Activated B cell treated with CpG ODN at 0.5 μM for 24 hours (primary cell): ENCODE data around the gene CMTR2. TPM values are rescaled to one million over a fixed set of nuclear protein-coding genes. Genes with fewer than 3 reads are reported as not detected.

ENCODE experiments used
- ATAC-seq: fragments of 200-7000 bp; cut with Tn5 transposase; one replicate; pipeline ENCODE4 v1.10.0; 2021; ENCODE audit warnings: low read depth, mild to moderate bottlenecking, moderate library complexity
- CTCF ChIA-PET: fragments of 350-600 bp; sonication (Branson Sonifier 250); formaldehyde crosslinking; loops from one replicate; lab custom pipeline; 2021; ENCODE audit warnings: antibody characterized with exemption; lab: Charles Lee
- POLR2A ChIA-PET: fragments of 350-600 bp; sonication (Branson Sonifier 250); formaldehyde crosslinking; loops from one replicate; lab custom pipeline; 2021; ENCODE audit warnings: antibody characterized with exemption; lab: Charles Lee
- DNase-seq: peaks from one replicate; pipeline ENCODE4 v3.0.0; 2022
- H3K27ac Mint-ChIP-seq: one replicate; pipeline ENCODE4 v1.8.0; 2020; ENCODE audit warnings: mixed read lengths
- H3K27me3 Mint-ChIP-seq: one replicate; pipeline ENCODE4 v1.8.0; 2021; ENCODE audit warnings: mixed read lengths
- H3K36me3 Mint-ChIP-seq: one replicate; pipeline ENCODE4 v1.8.0; 2021; ENCODE audit warnings: low read depth, mixed read lengths
- H3K4me1 Mint-ChIP-seq: one replicate; pipeline ENCODE4 v1.8.0; 2021; ENCODE audit warnings: mixed read lengths
- H3K4me3 Mint-ChIP-seq: one replicate; pipeline ENCODE4 v1.8.0; 2020; ENCODE audit warnings: mild to moderate bottlenecking, mixed read lengths
- H3K9me3 Mint-ChIP-seq: one replicate; pipeline ENCODE4 v1.8.0; 2020; ENCODE audit warnings: mixed read lengths
- intact Hi-C: fragments of 100-400 bp; cut with micrococcal nuclease; formaldehyde crosslinking; loops from one replicate; pipeline ENCODE4 v1.15.1; 2024
- total RNA-seq: library from RNA; stranded (reverse); gene quantifications from 2 replicates; pipeline ENCODE4 v1.2.3, GENCODE V29; 2022
- TF ChIP-seq, protein P1 (sequence below): fragments of 200-600 bp; IDR thresholded peaks from one replicate; pipeline ENCODE4 v1.8.0; 2022; ENCODE audit warnings: antibody characterized with exemption, mild to moderate bottlenecking

CMTR2 gene
- total RNA-seq, 1 donor from 2014 or later = 35.3 TPM

DNA sequence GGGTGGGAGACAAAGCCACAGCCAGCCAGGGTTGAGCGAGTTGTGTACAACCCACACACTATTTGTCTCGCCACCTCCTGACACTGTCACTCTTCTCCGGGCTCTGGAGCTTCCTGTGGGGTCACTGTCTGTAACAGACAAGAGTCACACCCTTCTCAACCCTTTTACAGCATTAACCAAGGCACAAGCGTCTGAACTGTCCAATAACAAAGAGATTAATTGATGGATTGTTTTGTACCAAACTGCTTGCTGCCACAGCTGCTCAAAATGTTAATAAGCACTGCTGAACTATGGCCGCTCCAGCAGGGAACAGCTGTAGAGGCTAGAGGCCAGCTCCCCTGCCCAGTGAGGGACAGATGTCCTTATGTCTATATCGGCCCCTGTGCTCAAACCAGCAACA lies 33.5 kb downstream of the CMTR2 start:
- intact Hi-C loops = no loop called here
- DNase-seq (no peak), ATAC-seq (no peak)
- Mint-ChIP-seq H3K27ac (no peak overlapping the region), H3K36me3 (no peaks in the 10 kb centered on the region), H3K4me3 (no peak overlapping the region), H3K27me3 (peaks cover 2% of the 10 kb centered on the region), H3K4me1 (peaks cover 16% of the 10 kb centered on the region), H3K9me3 (no peaks in the 10 kb centered on the region)
- CTCF ChIA-PET = no interaction called here
- TF ChIP-seq, protein P1, sequence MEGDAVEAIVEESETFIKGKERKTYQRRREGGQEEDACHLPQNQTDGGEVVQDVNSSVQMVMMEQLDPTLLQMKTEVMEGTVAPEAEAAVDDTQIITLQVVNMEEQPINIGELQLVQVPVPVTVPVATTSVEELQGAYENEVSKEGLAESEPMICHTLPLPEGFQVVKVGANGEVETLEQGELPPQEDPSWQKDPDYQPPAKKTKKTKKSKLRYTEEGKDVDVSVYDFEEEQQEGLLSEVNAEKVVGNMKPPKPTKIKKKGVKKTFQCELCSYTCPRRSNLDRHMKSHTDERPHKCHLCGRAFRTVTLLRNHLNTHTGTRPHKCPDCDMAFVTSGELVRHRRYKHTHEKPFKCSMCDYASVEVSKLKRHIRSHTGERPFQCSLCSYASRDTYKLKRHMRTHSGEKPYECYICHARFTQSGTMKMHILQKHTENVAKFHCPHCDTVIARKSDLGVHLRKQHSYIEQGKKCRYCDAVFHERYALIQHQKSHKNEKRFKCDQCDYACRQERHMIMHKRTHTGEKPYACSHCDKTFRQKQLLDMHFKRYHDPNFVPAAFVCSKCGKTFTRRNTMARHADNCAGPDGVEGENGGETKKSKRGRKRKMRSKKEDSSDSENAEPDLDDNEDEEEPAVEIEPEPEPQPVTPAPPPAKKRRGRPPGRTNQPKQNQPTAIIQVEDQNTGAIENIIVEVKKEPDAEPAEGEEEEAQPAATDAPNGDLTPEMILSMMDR = no peak
- POLR2A ChIA-PET = interaction anchor here (1.2 kb wide), 1 partner anchor 34 kb away, joined by 5 read pairs; the partner anchor contains the start of gene CMTR2

DNA sequence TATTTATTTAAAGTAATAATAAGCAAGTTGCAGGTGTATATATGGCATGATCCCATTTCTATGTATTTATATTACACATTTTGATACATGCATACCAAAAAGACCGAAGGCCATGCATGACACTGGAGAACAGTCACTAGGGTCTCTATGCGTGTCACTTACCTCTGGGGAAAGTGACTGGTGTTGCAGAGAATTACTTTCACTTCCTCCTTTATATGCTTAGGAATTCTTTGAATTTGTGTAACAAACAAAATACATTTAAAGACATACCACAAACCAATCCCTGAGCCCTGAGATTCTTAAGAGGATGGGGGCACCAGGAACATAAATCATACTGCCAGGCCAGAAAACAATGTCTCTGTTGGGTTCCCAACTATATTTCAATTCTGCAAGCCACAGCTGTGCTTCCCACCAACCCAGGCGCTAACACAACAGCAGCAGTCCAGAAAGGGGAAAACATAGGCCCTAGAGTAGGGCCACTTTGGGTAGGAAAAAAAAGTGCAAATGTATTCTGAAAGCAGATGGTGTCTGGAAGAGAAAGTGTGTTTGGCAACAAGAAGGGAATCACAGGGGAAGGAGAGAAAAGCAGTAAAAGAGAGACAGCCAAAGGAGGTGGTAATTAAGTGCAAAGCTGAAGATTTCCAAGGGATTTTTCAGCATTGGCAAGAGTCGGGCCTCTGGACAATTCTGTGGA lies 34.2 kb downstream of the CMTR2 start:
- Mint-ChIP-seq H3K4me3 (no peak overlapping the region), H3K36me3 (no peaks in the 10 kb centered on the region), H3K27me3 (peaks cover 2% of the 10 kb centered on the region), H3K27ac (no peak overlapping the region), H3K9me3 (no peaks in the 10 kb centered on the region), H3K4me1 (peaks cover 16% of the 10 kb centered on the region)
- TF ChIP-seq, protein P1 = no peak
- intact Hi-C loops = no loop called here
- DNase-seq (no peak), ATAC-seq (no peak)
- ChIA-PET POLR2A (interaction anchor here (1.2 kb wide), 1 partner anchor 35 kb away, joined by 5 read pairs; the partner anchor contains the start of gene CMTR2), CTCF (no interaction called here)

DNA sequence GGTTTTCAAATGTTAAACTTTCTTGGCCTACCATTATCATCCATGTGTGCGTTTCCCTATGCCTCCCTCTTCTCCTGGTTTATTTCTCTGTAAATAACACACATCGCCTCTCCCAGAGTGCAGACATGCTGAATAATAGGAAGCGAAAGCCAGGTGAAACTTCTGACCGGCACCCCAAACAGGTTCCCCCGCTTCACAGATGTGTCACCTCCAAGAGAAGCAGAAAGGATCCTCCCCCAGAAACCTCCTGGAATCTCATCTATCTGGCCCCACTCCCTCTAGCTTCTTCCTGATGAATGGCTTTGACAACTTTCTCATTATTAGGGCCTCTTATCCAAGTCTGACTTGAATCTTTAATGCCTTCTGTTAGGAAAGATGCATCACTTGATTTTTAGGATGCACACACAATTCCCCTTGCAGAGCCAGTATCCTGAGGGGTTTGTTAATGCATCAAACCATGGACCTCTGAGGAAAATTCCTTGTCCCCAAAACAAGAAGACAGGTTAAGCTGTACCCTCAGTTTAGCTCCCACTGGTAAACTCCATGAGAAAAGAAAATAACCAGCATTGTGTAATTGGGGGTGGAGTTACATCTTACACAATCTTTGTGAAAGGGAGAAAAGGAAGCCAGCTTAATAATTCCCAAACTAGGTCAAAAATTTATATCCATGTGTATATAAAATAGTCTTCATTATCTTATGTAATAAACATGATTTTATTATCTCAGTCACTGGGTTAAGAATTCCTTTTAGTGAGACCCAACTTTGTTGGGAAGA lies 38.6 kb downstream of the CMTR2 start:
- H3K4me1 Mint-ChIP-seq = peaks cover 12% of the 10 kb centered on the region
- no peaks in the 10 kb centered on the region for H3K36me3 Mint-ChIP-seq
- TF ChIP-seq, protein P1 = no peak
- ChIA-PET POLR2A (no interaction called here), CTCF (interaction anchor here (2.3 kb wide), 1 partner anchor 61 kb away, joined by 11 read pairs; no protein-coding TSS in a partner anchor)
- DNase-seq (no peak), ATAC-seq (no peak)
- no peak overlapping the region for H3K27ac Mint-ChIP-seq
- H3K9me3 Mint-ChIP-seq = no peaks in the 10 kb centered on the region
- H3K27me3 Mint-ChIP-seq = peaks cover 3% of the 10 kb centered on the region
- intact Hi-C loops = no loop called here
- no peak overlapping the region for H3K4me3 Mint-ChIP-seq

DNA sequence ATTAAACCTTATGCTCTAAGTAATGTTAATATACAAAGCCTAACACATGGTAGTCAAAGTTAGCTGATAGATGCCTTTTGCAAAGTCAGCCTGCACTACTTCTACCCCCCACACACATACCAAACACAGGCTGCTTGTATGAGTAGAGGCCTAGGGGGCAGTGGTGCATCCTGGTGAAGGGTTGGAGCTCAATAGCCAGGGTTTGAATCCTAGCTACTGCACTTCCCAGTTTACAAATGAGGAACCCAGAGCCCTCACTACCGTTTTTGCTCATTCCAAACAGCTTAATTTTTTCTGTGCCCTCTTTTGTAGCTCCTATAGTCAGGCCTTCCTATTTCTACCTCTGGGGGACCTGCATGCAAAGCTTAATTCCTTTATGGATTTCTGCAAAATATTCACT lies 39.8 kb downstream of the CMTR2 start:
- ChIA-PET CTCF (interaction anchor here (2.3 kb wide), 1 partner anchor 63 kb away, joined by 11 read pairs; no protein-coding TSS in a partner anchor), POLR2A (no interaction called here)
- no peak for DNase-seq
- Mint-ChIP-seq H3K36me3 (no peaks in the 10 kb centered on the region), H3K27ac (no peak overlapping the region), H3K4me1 (no peaks in the 10 kb centered on the region), H3K9me3 (no peaks in the 10 kb centered on the region), H3K4me3 (no peak overlapping the region), H3K27me3 (peaks cover 5% of the 10 kb centered on the region)
- intact Hi-C loops = no loop called here
- TF ChIP-seq, protein P1 = no peak
- ATAC-seq = no peak

DNA sequence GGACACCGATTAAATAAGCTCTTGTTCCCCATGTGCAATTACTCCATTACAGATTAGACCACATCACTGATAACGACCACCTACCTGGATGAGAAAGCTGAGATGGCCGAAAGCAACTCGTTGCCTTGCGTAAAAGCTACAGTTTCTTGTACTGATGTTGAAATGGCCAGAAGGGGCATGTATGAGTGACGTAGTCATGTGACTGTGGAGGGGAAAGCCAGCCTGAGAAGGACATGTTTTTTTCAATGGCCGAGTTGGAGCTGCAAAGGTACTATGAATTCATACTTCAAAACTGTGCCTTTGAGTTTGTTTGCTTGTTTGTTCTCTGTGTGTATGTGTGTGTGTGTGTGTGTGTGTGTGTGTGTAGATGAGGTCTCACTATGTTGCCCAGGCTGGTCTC lies 41.7 kb downstream of the CMTR2 start:
- Mint-ChIP-seq H3K27me3 (peaks cover 5% of the 10 kb centered on the region), H3K4me3 (no peak overlapping the region), H3K9me3 (no peaks in the 10 kb centered on the region), H3K27ac (no peak overlapping the region), H3K36me3 (no peaks in the 10 kb centered on the region), H3K4me1 (no peaks in the 10 kb centered on the region)
- DNase-seq (no peak), ATAC-seq (no peak)
- TF ChIP-seq, protein P1 = no peak
- intact Hi-C loops = no loop called here
- ChIA-PET POLR2A (interaction anchor here (0.5 kb wide), 1 partner anchor 21 kb away, joined by 4 read pairs; no protein-coding TSS in a partner anchor), CTCF (no interaction called here)
